GM18507 (cell line): ENCODE results near the gene SLC30A3.
"Not testable (repeated sequence)": the region's sequence is repeated elsewhere in the genome, so short reads cannot be mapped to it uniquely, and the experiment has no call there.

ENCODE experiments used
- DNase-seq: peaks from one replicate; pipeline ENCODE4 v3.0.0; 2011; ENCODE audit warnings: low read depth; ENCODE audit not compliant: insufficient read length; ENCODE audit errors: extremely low spot score
- FAIRE-seq: peaks from 2 replicates; lab custom pipeline; 2011; peaks lifted over from hg19 to GRCh38; lab: Jason Lieb, UNC

SLC30A3 gene, protein sequence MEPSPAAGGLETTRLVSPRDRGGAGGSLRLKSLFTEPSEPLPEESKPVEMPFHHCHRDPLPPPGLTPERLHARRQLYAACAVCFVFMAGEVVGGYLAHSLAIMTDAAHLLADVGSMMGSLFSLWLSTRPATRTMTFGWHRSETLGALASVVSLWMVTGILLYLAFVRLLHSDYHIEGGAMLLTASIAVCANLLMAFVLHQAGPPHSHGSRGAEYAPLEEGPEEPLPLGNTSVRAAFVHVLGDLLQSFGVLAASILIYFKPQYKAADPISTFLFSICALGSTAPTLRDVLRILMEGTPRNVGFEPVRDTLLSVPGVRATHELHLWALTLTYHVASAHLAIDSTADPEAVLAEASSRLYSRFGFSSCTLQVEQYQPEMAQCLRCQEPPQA

DNA sequence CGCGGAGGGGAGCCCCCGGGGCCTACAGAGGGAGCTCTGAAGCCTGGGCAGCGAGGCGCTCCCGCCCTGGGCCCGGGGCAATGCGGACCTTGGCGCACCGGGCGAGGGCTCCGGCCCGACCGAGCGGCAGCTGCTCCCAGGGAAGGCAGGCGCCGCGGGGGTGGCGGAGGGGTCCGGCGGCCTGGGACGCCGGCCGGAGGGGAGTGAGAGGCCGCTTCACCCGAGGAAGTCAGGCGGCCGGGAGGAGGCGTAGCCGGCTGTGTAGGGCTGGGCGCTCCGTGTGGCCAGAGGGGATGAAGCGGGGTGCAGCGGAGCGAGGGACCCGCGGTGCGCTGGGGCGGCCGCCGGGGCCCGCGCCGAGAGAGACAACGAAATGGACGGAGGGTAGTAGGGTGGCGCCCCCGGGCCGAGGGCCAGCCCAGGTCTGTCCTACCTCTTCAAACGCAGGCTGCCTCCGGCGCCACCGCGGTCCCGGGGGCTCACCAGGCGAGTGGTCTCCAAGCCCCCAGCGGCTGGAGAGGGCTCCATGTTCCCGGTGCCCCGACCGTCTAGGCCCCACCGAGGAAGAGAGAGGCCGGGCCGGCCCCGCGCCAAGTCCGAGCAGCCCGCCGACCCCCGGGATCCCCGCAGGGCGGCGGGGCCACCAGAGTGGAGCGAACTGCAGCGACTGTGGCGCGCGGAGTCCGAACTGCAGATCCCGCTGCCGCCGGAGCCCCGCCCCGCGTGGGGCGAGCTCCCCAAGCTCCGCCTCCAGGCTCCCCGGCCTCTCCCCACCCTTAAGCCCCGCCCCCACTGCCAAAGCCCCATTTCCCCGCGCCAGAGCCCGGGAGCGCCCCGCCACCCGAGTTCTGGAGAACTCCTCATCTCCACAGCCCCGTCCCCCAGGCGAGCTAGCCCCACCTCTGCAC, at the start of gene SLC30A3:
Gene SLC30A3, minus strand, starts transcription at position 669 of the 908 bp plus-strand sequence. Its CDS starts 141 bp downstream, at position 528.
- peak; percentile 77 for DNase-seq
- no peak for FAIRE-seq

DNA sequence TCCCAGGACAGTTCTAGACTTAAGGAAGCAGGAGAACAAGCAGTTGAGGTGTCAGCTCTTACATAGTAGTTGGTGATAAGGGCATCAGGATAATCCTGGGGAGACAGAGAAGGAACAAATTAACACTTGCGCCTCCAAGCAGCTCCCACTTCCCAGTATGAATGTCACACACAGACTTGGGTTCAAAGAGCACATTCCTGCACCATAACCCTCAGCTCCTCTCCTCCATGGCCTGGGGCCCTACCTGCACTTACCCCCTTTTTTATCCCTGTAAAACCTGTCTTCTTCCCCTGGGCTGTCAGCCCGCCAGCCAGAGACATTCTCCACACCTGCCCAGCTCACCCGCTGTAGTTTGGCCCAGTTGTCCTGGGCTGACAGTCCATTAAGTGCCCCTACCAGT, 49.3 kb upstream of the SLC30A3 start:
- no peak for FAIRE-seq
- no peak for DNase-seq

DNA sequence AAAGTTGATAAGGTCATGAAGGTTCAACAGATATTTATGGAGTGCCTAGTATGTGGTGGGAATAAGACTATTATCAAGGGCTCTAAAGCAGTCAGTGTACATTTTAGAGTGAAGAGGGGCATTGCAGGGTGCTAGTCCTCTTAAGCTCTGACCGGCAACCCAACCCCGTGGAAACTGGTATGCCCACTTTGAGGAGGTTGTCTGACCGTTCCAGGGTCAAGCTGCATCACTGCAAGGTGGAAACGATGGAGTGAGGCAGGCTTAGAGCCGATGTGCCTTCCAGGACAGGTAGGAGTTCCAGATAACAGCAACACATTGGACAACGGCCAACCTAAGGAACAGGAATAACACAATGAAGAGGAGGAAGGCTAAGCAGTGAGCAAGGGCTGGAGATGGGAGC, 46.8 kb upstream of the SLC30A3 start:
- DNase-seq (no peak), FAIRE-seq (no peak)

DNA sequence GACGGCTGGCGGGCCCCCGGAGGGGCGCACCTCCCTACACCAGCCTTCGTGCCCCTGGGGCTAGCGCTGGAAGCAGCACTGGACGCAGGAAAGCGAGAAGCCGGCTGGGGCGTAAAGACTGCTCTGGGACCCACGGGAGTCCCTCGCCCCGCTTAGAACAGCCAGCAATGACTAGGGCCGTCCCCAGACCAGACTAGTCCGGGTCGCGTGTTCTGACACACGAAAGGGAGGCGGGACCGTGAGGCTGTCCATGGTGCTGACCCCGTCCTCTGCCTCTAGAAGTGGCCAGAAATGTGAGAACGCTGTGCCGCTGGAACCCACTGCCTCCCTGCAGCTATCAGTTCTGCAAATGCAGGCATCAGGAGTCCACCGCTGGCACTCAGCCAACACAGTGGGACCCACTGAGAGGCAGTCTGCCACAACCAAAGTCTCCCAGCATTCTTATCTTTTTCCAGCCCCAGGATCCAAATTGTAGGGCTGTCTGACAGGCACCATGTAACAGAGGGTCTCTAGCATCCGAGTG, 45.6 kb upstream of the SLC30A3 start, which contains the start of gene UCN:
Gene UCN, minus strand, starts transcription at position 87 of the 523 bp plus-strand sequence. CDS start 550 bp downstream, outside the sequence.
- DNase-seq (no peak), FAIRE-seq (no peak)

DNA sequence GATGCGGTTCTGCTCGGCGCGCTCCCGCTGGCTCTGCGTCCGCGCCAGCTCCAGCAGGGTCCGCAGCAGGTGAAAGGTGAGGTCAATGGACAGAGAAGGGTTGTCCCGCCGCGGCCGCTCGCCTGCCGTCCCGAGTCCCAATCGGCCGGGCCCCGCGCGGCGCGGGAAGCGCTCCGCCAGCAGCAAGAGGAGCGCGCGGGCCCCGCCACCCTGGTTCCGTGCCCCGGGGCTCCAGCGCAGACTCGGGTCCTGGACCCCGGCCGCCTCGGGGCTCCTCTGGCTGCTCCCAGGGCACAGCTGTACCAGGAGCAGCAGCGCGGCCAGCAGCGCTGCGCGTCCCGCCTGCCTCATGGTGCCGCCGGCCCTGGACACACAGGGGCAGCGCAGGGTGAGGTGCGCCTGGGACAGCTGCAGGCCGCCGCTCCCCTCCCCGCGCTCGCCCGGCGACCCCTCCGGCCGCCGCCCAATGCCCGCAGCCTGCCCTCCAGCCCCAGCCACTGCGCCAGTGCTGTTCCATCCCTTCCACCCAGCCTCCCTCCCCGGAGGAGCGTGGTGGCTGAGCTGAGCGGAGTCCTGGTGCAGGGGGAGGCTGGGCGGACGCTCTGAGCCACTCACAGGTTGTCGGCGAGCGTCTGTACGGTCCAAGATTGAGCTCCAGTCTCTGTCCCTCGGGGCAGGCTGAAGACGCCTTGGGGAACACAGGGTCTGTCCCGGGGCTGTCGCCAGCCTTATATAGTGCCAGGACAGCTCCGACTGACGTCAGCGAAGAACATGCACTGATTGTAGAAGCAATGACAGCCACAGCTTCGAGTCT, 44.9 kb upstream of the SLC30A3 start:
- FAIRE-seq (no peak), DNase-seq (no peak)

DNA sequence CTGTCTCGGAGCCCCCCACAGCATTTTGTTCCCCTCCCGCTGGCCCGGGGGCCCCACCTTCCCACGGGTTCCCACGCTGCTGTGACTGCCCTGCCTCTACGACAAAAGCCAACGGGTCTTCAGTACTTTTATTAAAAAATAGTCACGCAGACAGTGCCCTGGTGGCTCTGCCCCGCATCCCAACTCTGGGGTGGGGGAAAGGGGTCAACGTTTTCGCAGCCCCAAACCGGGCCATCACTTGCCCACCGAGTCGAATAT, 44.4 kb upstream of the SLC30A3 start:
- FAIRE-seq (no peak), DNase-seq (no peak)

DNA sequence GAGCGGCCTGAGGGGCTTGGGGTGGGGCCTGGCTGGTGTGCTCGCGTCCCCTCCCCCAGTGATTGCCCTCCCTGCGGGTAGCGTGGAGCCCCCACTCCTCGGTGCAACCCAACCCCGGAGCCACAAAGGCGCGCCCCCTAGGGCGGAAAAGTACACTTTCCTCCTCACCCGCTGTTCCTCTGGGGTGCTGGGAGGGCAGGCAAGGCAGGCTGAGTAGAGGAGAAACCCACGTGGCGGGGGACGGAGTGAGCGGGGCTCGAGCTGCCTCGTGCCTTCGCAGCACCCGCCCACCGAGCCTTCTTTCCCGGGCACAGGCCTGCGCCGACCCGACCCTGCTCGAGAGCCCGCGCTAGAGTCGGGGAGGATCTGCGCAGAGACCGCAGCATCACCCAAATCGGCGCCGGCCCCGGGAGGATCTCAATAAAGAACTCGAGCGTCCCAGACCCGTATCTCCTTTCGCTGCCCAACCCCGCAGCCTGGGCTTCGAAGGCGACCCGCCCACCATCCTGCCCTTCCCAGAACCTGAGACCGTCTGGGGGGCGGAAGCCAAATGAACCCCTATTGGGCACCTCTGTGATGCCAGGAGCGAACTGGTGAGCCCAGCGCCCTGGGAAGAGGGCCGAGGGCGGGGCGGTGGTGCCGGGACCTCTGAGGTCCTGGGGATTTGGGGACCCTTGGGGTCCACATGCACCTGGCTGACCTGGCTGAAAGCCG, 43.9 kb upstream of the SLC30A3 start:
- FAIRE-seq: no peak
- no peak for DNase-seq

DNA sequence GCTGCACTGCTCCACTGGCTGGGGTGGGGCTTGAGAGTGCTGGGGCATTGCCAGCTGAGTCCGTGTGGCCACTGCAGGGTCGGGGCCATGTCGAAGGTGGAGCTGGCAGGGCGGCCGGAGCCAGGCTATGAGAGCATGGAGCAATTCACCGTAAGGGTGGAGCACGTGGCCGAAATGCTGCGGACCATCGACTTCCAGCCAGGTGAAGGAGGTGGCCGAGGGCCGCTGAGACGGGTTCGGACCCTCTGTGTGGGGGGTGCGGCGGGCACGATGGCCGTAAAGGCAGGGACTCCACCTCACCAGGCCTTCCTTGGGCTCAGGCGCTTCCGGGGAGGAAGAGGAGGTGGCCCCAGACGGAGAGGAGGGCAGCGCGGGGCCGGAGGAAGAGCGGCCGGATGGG, 43.3 kb upstream of the SLC30A3 start:
- DNase-seq (no peak), FAIRE-seq (no peak)

DNA sequence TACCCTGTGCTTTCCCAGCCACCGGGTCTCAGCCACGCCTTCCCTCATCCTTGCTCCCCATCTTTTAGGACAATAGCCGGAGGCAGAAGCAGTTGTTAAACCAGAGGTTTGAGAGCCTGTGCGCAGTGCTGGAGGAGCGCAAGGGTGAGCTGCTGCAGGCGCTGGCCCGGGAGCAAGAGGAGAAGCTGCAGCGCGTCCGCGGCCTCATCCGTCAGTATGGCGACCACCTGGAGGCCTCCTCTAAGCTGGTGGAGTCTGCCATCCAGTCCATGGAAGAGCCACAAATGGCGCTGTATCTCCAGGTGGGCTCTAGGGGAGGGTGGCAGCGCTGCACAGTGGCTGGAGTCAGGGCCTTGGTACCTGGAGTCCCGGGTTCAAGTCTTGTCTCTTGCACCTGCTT, 42.7 kb upstream of the SLC30A3 start:
- no peak for FAIRE-seq

DNA sequence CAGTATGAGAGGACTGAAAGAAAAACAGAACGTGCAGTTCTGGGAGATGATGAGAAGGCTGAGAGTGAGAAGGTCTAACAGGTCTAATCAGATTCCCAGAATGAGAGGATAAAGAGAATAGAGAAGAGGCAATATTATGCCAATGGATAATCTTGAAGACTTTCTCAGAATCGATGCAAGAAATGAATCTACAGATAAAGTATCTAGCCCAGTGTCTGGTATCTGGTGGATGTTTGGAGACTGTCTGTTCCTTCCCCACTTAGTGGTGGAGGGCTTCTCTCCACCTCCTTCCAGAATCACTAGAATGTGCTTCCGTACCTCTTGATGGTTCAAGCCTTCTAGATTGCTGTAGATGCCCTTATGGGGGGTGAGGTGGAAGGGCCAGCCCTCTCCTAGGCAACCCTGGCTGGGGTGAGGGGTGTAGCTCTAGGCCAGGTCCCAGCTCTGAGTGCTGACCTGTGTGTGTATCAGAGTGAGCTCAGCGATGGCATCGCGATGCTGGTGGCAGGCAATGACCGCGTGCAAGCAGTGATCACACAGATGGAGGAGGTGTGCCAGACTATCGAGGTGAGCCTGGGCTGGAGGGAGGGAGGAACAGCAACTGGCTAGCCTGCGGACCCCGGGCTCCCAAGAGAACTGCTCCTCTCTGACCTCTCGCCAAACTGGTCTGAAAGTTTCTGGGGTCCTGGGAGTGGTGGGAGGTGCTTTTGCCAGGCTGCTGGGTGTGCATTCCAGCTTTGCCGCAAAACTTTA, 41.8 kb upstream of the SLC30A3 start:
- DNase-seq (no peak), FAIRE-seq (no peak)

More for the DNA sequence above, 42.7 kb upstream of the SLC30A3 start:
- DNase-seq: no peak

DNA sequence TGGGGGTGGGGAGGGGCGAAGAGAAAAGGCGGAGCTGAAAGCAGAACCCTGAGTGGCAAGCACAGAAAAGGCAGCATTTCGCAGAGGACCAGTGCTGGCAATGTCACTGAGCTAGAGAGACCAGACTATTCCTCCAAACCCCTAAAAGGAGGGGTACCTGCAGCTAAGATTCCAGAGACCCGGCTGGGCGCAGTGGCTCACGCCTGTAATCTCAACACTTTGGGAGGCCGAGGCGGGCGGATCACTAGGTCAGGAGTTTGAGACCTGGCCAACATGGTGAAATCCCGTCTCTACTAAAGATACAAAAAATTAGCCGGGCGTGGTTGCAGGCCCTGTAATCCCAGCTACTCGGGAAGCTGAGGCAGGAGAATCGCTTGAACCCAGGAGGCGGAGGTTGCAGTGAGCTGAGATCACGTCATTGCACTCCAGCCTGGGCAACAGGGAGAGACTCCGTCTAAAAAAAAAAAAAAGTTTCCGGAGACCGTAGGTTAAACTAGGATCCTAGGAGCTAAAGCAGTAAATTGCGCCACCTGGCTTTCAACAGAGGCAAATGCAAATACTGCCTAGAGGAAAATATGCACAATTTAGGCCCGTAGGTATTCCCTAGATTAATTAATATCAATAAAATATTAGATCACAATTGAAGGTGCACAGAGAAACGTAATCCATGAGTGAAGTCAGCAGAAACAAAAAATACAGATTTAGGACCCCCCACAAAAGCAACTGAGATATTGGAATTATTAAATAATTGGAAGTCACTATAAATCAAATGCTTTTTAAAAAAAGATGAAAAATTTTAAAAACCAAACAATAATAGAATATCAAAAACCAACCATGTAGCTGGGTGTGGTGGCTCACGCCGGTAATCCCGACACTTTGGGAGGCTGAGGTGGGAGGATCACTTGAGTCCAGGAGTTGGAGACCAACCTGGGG, 40.5 kb upstream of the SLC30A3 start:
- DNase-seq (no peak), FAIRE-seq (peak; percentile 82)

DNA sequence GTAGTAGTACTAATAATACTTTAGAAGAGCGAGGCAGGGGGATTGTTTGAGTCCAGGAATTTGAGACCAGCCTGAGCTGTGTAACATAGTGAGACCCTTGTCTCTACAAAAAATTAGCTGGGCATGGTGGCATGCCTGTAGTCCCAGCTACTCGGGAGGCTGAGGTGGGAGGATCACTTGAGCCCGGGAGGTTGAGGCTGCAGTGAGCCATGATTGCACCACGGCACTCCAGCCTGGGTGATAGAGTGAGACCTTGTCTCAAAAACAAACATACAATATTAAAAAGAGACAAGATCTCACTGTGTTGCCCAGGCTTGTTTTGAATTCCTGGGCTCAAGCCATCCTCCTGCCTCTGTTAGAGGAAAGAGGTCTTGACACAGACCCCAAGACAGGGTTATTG, 37.8 kb upstream of the SLC30A3 start:
- not testable (repeated sequence) for FAIRE-seq, DNase-seq

DNA sequence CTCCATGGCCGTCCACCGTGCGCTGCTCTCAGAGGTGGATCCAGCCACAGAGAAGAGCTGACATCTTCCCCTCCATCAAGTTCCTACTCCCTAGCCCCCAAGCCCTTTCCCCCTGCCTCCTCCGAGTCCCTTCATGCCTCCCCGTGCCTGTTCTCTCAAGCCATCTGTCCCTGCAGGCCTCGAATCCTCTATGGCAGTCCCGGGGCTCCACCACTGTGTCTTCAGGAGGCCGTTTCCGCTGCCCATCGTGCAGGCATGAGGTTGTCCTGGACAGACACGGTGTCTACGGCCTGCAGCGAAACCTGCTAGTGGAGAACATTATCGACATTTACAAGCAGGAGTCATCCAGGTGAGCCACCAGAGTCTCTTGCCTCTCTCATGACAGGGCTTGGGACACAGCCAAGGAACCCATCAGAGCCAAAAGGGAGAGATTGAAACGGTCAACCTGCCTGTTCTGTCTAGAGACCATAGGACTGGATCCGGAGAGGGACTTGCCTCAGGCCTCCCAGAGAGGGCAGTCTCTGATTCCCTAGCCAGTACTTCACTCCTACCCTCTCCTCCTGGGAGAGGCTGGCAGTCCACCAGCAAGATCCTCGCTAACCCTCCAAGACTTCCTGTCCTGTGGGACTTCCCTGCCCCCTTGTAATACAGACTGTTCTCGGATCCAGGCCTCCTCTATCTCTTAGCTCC, 35.7 kb upstream of the SLC30A3 start:
- DNase-seq: no peak
- FAIRE-seq: no peak

DNA sequence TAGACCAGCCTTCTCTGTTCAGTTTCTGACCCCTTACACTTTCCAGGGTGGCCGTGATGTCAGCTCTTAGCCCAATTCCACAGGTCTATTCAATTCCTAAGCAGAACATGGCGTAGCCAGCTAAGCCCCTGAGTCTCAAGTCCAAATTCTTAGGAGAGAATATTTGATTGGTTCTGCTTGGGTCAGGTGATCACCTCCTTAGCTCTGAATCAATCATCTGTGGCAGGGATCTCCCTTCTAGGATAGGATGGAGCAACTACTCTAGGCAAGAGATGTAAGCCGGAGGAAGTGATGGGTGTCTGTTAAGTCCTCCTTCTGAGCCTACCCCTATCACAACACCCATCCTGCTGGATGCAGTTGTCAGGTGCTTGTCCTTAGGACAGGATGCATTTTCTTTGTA, 34.3 kb upstream of the SLC30A3 start:
- FAIRE-seq (no peak), DNase-seq (no peak)

DNA sequence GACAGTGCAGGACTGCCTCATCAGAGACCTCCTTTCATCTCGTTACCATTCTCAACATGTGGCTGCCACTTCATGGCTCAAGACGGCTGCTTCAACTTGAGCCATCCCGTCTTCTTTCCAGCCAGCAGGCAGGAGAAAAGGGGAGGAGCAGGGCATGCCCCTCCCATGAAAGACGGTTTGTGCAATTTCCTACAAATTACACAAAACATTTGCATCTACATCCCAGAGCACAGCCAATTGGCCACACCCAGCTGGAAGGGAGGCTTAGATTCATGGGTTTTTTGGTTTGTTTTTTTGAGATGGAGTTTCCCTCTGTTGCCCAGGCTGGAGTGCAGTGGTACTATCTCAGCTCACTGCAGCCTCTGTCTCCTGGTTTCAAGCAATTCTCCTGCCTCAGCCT, 33.6 kb upstream of the SLC30A3 start:
- DNase-seq (no peak), FAIRE-seq (no peak)

DNA sequence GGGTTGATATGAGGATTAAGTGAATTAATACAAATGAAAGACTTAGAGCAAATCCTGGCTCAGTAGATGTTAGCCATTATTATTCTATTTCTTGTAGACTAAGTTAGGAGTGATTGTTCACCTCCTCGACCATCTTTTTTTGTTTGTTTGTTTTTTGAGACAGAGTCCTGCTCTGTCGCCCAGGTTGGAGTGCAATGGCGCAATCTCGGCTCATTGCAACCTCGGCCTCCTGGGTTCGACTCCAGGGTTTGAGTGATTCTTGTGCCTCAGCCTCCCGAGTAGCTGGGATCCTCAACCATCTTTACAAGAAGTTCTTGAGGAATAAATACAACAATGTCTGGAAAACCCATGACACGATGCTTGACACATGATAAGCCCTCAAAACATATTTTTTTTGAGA, 32.1 kb upstream of the SLC30A3 start:
- DNase-seq: no peak
- no peak for FAIRE-seq

DNA sequence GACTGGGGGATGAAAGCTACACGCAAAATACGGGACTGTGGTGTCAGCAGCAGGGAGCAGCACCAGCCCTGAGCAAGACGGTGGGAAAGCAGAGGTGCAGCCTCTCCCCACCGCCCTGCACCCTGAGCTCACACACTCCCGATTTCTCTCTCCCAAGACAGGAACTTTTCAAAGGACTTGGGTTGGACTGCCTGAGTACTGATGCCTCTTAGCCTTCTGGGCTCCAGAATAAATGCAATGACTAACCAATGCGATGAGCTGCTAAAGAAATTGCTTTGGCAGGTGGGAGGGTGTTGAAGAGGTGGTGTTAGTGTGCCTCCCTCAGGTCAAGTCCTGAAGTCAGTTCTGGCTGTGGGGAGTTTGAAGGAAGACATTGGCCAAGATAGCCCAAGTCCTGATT, 29.0 kb upstream of the SLC30A3 start:
- FAIRE-seq: no peak

More for the DNA sequence above, 29.0 kb upstream of the SLC30A3 start:
- DNase-seq: no peak
